Osteocyte (in vitro differentiated cells): Measurements from ENCODE around the gene RPS3. TPM values are rescaled to one million over a fixed set of nuclear protein-coding genes. Genes with fewer than 3 reads are reported as not detected.

ENCODE experiments used
- DNase-seq: peaks from one replicate; pipeline ENCODE4 v3.0.0; 2021; ENCODE audit warnings: mixed read lengths; ENCODE audit not compliant: unreplicated experiment; ENCODE audit errors: extremely low spot score
- H3K27ac Mint-ChIP-seq: one replicate; pipeline ENCODE4 v1.8.0; 2021; ENCODE audit warnings: mild to moderate bottlenecking, mixed read lengths; ENCODE audit not compliant: unreplicated experiment
- H3K27me3 Mint-ChIP-seq: one replicate; pipeline ENCODE4 v1.8.0; 2021; ENCODE audit warnings: mixed read lengths; ENCODE audit not compliant: unreplicated experiment
- H3K36me3 Mint-ChIP-seq: one replicate; pipeline ENCODE4 v1.8.0; 2021; ENCODE audit warnings: mixed read lengths; ENCODE audit not compliant: unreplicated experiment
- H3K4me1 Mint-ChIP-seq: one replicate; pipeline ENCODE4 v1.8.0; 2021; ENCODE audit warnings: mixed read lengths; ENCODE audit not compliant: unreplicated experiment
- H3K4me3 Mint-ChIP-seq: one replicate; pipeline ENCODE4 v1.8.0; 2021; ENCODE audit warnings: mild to moderate bottlenecking, moderate library complexity, mixed read lengths; ENCODE audit not compliant: unreplicated experiment
- H3K9me3 Mint-ChIP-seq: one replicate; pipeline ENCODE4 v1.8.0; 2021; ENCODE audit warnings: mixed read lengths; ENCODE audit not compliant: unreplicated experiment
- CTCF ChIP-seq: fragments of 200-600 bp; sonication (generic); IDR thresholded peaks from 2 replicates; pipeline ENCODE4 v1.5.0; 2021; ENCODE audit warnings: antibody characterized with exemption, mild to moderate bottlenecking, moderate library complexity
- total RNA-seq: library from RNA; stranded (reverse); gene quantifications from 2 replicates; pipeline ENCODE4 v1.2.1, GENCODE V29; 2021

RPS3 gene
- total RNA-seq, 1 donor from 2014 or later, result 2,093 TPM

GRCh38 chr11:75433443-75433842 lies 34.1 kb downstream of the RPS3 start:
- DNase-seq, result no peak
- no peak overlapping the region for H3K4me3 Mint-ChIP-seq
- no peak for TF ChIP-seq CTCF
- H3K4me1 Mint-ChIP-seq, result peaks cover 9% of the 10 kb centered on the region
- peaks cover 2% of the 10 kb centered on the region for H3K36me3 Mint-ChIP-seq
- no peaks in the 10 kb centered on the region for H3K9me3 Mint-ChIP-seq
- H3K27me3 Mint-ChIP-seq, result peaks cover 27% of the 10 kb centered on the region
- H3K27ac Mint-ChIP-seq, result no peak overlapping the region

DNA sequence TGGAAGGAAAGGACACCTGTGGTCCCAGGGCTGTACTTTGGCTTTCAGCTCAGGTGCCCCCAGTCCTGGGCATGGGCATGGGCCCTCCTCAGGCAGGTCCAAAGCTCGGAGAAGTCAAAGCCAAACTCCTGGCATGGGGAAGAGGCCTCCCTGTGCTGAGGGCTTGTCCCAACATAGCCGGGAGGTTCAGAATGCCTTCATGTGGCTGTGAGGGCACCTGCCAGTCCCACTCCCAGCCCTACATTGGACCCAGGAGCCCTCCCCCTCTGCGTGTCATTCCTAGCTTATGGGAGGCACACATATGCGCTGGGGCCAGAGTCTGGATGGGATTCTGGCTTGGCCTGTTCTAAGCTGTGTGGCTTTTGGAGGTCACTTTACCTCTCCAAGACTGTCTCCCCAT lies 34.7 kb downstream of the RPS3 start:
- Mint-ChIP-seq H3K27me3 (peaks cover 27% of the 10 kb centered on the region), H3K9me3 (no peaks in the 10 kb centered on the region), H3K4me1 (peaks cover 9% of the 10 kb centered on the region), H3K36me3 (peaks cover 2% of the 10 kb centered on the region), H3K27ac (no peak overlapping the region), H3K4me3 (no peak overlapping the region)
- DNase-seq, result no peak
- no peak for TF ChIP-seq CTCF

DNA sequence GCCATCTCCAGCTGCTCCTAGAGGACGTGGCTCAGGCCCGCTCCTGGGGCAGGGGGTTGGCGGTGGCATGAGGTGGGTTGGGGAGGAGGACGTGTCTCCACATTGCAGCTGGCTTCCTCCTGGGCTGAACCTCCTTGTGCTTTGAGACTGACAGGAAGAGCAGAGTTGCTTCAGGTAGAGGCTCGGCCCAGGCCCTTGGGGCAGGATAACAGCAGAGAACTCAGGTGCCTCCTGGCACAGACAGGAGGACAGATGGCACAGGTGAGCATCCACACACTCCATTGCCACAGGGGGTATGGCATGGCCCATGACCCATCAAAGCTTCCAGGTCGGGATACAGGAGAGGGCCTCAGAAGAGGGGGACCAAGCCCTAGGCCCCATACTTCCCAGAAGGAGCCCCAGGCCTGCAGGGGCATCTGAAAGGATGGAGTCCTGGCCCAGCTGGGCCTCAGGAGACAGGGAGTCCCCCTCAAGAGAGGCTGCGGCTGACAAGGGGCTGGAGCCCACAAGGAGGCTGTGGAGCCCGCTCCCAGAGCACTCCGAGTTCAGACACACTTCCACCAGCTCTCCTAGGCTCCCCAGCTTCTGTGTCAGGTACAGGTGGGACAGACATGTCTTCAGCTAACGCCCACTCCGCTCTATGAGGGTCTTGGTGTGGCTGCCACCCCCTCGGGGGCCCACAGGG lies 35.7 kb downstream of the RPS3 start:
- peaks cover 5% of the 10 kb centered on the region for H3K4me1 Mint-ChIP-seq
- peaks cover 24% of the 10 kb centered on the region for H3K27me3 Mint-ChIP-seq
- H3K27ac Mint-ChIP-seq, result no peak overlapping the region
- no peak for DNase-seq
- no peak for TF ChIP-seq CTCF
- no peaks in the 10 kb centered on the region for H3K9me3 Mint-ChIP-seq
- no peak overlapping the region for H3K4me3 Mint-ChIP-seq
- H3K36me3 Mint-ChIP-seq, result no peaks in the 10 kb centered on the region

GRCh38 chr11:75435571-75435925 lies 36.2 kb downstream of the RPS3 start:
- no peak overlapping the region for H3K4me3 Mint-ChIP-seq
- H3K27me3 Mint-ChIP-seq, result peaks cover 24% of the 10 kb centered on the region
- DNase-seq, result no peak
- H3K27ac Mint-ChIP-seq, result no peak overlapping the region
- TF ChIP-seq CTCF, result no peak
- H3K36me3 Mint-ChIP-seq, result no peaks in the 10 kb centered on the region
- no peaks in the 10 kb centered on the region for H3K9me3 Mint-ChIP-seq
- peaks cover 4% of the 10 kb centered on the region for H3K4me1 Mint-ChIP-seq

GRCh38 chr11:75436806-75437205 lies 37.5 kb downstream of the RPS3 start:
- peaks cover 12% of the 10 kb centered on the region for H3K27me3 Mint-ChIP-seq
- H3K4me3 Mint-ChIP-seq, result no peak overlapping the region
- H3K9me3 Mint-ChIP-seq, result no peaks in the 10 kb centered on the region
- no peak overlapping the region for H3K27ac Mint-ChIP-seq
- DNase-seq, result no peak
- no peak for TF ChIP-seq CTCF
- peaks cover 1% of the 10 kb centered on the region for H3K4me1 Mint-ChIP-seq
- no peaks in the 10 kb centered on the region for H3K36me3 Mint-ChIP-seq
